NCI-H82 (cell line): ENCODE results near the gene MSMB.
"Not testable (repeated sequence)": the region's sequence is repeated elsewhere in the genome, so short reads cannot be mapped to it uniquely, and the experiment has no call there.

Experiments used
- DNase-seq: peaks from one replicate; lab custom pipeline; 2025; lab: John Stamatoyannopoulos, UW

The MSMB gene

DNA sequence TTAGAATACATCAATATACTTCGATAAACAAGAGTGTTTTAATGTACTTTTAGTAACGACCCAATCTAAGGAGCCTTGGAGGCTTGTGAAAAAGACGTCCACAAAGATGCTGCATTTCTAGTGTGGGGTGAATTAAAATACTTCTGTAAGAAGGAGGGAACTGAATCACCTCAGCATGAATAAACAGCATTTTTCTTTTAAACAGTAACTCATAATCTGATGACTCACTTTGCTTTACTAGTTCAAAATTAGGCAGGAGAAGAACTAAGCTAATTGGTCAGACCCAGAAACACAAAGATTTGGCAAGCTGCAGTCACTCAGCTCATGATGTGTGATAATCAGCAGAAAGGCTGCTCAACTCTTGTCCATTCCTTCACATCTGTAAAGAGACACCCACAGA, 39.9 kb downstream of the MSMB start:
- no peak for DNase-seq

- no peak for DNase-seq
Observed at GRCh38 chr10:46005383-46005782, 40.7 kb downstream of the MSMB start.

DNA sequence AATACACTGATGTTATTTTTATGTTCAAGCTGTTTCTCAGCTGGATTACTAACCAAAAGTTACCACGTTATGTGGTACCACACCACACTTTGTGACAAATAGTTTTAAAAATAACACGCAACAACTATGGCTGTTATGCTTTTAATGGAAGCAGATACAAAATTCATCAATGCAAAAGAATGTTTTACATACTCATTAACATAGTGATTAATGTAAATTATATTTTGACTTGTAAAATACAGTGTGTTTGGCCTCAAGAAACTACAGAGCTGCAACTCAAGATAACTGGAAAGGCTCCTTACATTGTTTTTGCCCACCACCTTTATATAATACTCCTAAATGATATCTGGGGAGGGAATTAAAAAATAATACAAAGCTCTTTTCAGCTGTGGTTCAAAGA, 41.1 kb downstream of the MSMB start:
- no peak for DNase-seq

- no peak for DNase-seq
Observed at GRCh38 chr10:46002916-46003693, 43.0 kb downstream of the MSMB start.

DNA sequence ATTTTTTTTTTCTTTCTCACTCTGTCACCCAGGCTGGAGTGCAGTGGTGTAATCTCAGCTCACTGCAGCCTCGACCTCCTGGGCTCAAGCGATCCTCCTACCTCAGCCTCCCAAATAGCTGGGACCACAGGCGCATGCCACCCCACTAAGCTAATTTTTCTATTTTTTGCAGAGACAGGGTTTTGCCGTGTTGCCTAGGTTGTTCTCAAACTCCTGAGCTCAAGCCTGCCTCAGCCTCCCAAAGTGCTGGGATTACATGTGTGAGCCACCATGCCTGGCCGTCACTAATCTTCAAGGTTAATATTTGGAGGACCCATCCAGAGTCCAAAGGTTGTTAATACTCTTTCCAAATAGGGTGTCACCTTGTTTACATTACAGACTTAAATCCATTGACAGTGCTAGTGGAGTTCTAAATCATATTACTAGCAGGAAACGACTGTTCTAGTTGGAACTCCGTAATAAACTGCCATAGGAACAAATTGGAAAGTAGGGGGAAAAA, 43.8 kb downstream of the MSMB start:
- DNase-seq: not testable (repeated sequence)

- no peak for DNase-seq
Observed at GRCh38 chr10:46001187-46001756, 44.8 kb downstream of the MSMB start.

- DNase-seq: no peak
Observed at GRCh38 chr10:46000538-46000937, 45.5 kb downstream of the MSMB start.

GRCh38 chr10:45999955-46000354, 46.1 kb downstream of the MSMB start:
- DNase-seq: peak; percentile 3

GRCh38 chr10:45997994-45998763, 47.9 kb downstream of the MSMB start:
- no peak for DNase-seq

DNA sequence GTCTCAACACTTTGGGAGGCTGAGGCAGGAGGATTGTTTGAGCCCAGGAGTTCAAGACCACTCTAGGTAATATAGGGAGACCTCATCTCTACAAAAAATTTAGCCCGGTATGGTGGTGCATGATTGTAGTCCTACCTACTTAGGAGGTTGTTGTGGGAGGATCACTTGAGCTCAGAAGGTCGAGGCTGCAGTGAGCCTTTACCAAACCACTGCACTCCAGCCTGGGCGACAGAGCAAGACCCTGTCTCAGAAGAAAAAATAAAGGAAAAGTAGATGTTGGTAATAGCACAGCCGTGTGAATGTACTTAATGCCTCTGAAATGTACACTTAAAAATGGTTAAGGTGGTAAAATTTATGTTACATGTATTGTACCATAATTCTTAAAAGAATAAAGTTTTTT, 48.5 kb downstream of the MSMB start:
- no peak for DNase-seq

DNA sequence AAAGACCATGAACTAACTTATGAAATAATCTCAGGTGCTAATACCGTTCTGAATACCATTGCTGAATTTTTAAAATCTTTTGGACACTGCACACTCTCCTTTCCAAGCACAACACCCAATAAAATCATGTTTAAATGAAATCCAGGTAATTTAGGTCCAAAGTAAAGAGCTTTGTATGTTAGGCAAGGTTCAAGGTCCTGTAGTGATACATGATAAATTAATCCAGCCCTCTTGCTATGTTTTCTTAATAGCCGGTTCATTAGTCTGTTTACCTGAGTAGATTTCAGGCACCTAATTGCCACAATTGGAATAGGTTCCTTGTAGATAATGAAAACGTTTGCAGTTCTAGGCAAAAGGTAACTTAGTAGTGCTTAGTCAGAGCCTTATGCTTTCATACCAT, 60.5 kb downstream of the MSMB start:
- not testable (repeated sequence) for DNase-seq

DNA sequence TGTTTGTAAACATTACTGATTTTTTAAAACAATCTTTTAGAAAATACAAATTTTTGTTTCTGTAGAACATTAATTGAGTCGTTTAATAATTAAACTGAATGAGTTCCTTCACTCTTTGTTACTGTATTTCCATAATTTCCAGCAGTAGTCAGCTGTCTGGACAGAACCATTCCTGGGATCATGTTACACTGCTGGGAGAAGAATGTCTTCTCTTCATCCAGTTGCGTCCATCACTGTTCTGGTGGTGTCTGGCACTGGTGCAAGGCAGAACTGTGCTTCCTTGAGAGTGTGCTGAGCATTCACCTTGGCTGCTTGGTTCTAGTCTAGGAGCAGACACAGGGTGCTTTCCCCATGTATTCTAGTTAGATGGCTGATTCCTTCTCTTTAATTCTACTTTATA, 61.6 kb downstream of the MSMB start:
- not testable (repeated sequence) for DNase-seq

GRCh38 chr10:45983538-45984186, 62.4 kb downstream of the MSMB start:
- DNase-seq: peak; percentile 16
